ENCODE data around the gene HSPD1. TPM values are rescaled to one million over a fixed set of nuclear protein-coding genes. Genes with fewer than 3 reads are reported as not detected.
A peak's percentile ranks its signal among the peaks of the same experiment; 100 is the strongest.

Gene HSPD1
- total and polyA plus RNA-seq, 10 of the 15 experiments (the other 5 are each of a cell fraction or from before 2014, with no cell fraction given), result 345 to 1,169 (median 695) TPM

- TF ChIP-seq TCF7 (IDR thresholded peaks at IDR 0.05; ENCODE audit: borderline replicate concordance), result no peak
- no peak for TF ChIP-seq MYB (IDR thresholded peaks at IDR 0.05; ENCODE audit: borderline replicate concordance, low read depth, low read length)
- no peak for TF ChIP-seq GABPA (IDR thresholded peaks at IDR 0.05; ENCODE audit: low read depth)
- TF ChIP-seq IRF4 (IDR thresholded peaks at IDR 0.05; ENCODE audit: low read depth, low read length), result peak; percentile 36; the same call in 1 of the 2 replicates
- TF ChIP-seq POLR2AphosphoS5 (IDR thresholded peaks at IDR 0.05; ENCODE audit: low read length), result peak; percentile 58; the same call in 1 of the 2 replicates
- TF ChIP-seq E2F8 (IDR thresholded peaks at IDR 0.05; ENCODE audit: low read depth, partially characterized antibody), result no peak
- TF ChIP-seq RUNX3 (IDR thresholded peaks at IDR 0.05; ENCODE audit: low read length), result no peak
- no peak for TF ChIP-seq NR2F1 (conservative IDR thresholded peaks at IDR 0.05)
- no peak for TF ChIP-seq FOXM1 (IDR thresholded peaks at IDR 0.05; ENCODE audit: low read depth, low read length)
- TF ChIP-seq BHLHE40 (IDR thresholded peaks at IDR 0.05; ENCODE audit: borderline replicate concordance in 1 of 2, low read depth in 2 of 2, low read length in 1 of 2), result no peak; a peak in 1 of 4 replicates
- no peak for TF ChIP-seq NFXL1 (IDR thresholded peaks at IDR 0.05; ENCODE audit: borderline replicate concordance)
- 0 out of 2 replicates have a peak, but pooled peaks have one; percentile 47 for TF ChIP-seq RCOR1 (conservative IDR thresholded peaks at IDR 0.05; ENCODE audit: low read depth, low read length)
- TF ChIP-seq CREM (IDR thresholded peaks at IDR 0.05; ENCODE audit: low read depth), result no peak; the same call in 1 of the 2 replicates
- TF ChIP-seq BCLAF1 (IDR thresholded peaks at IDR 0.05), result no peak
- TF ChIP-seq CBX3 (IDR thresholded peaks at IDR 0.05; ENCODE audit: borderline replicate concordance, low read depth), result no peak
- no peak for TF ChIP-seq CUX1 (IDR thresholded peaks at IDR 0.05; ENCODE audit: insufficient replicate concordance, low read depth, low read length)
- TF ChIP-seq ZNF207 (IDR thresholded peaks at IDR 0.05; ENCODE audit: borderline replicate concordance), result 0 out of 2 replicates have a peak, but pooled peaks have one; percentile 30
- TF ChIP-seq CBX5 (IDR thresholded peaks at IDR 0.05; ENCODE audit: low read depth), result no peak
- TF ChIP-seq BCL3 (IDR thresholded peaks at IDR 0.05; ENCODE audit: borderline replicate concordance, insufficient read depth, low read depth, low read length, poor library complexity, severe bottlenecking), result no peak
Measured at GRCh38 chr2:197452754-197453122, 46.9 kb downstream of the HSPD1 start (continued).
